Measurements from ENCODE around the gene IL13. TPM values are rescaled to one million over a fixed set of nuclear protein-coding genes. Genes with fewer than 3 reads are reported as not detected.

The IL13 gene
- polyA plus RNA-seq, 1 donor from 2014 or later, result 0.25 TPM

DNA sequence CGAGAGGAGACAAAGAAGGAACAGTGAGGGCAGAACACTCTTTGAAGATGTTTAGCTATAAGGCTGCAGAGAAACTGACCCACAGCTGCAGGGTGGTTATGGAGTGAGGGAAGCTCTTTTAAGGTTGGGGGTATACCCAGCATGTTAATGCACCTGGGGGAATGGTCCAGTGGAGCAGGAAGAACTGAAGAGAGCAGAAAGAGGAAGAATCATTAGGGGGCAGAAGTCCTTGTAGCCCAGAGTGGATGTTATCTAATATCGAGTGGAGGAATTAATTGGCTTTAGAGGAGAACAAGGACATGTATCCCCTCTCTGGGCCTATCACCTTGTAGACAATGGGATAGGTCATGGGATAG, 23.5 kb downstream of the IL13 start:
- Histone ChIP-seq H3K79me2 (replicated peaks; ENCODE audit: insufficient read depth, low read length) (no peaks in the 10 kb centered on the region), H3K9me3 (ENCODE audit: low read length) (no peaks in the 10 kb centered on the region), H3K9me2 (ENCODE audit: insufficient read depth, low read length) (no peaks in the 10 kb centered on the region), H3K4me2 (ENCODE audit: low read length) (no peak overlapping the region), H3K27me3 (ENCODE audit: insufficient read depth, low read depth, low read length) (no peaks in the 10 kb centered on the region), H3K4me3 (ENCODE audit: low read length) (no peak overlapping the region), H3K9ac (ENCODE audit: low read length) (no peak overlapping the region), H4K20me1 (ENCODE audit: insufficient read depth) (no peaks in the 10 kb centered on the region), H3K27ac (ENCODE audit: low read length) (no peak overlapping the region), H3F3A (ENCODE audit: insufficient read depth, low read length, poor library complexity, severe bottlenecking) (no peaks in the 10 kb centered on the region), H2AFZ (ENCODE audit: low read depth, low read length) (no peak overlapping the region), H3K36me3 (ENCODE audit: insufficient read depth, low read length) (no peaks in the 10 kb centered on the region)
- TF ChIP-seq EZH2 (IDR thresholded peaks at IDR 0.05; ENCODE audit: borderline replicate concordance, insufficient read depth, low read length, poor library complexity, severe bottlenecking), result no peak
- TF ChIP-seq, protein P1, sequence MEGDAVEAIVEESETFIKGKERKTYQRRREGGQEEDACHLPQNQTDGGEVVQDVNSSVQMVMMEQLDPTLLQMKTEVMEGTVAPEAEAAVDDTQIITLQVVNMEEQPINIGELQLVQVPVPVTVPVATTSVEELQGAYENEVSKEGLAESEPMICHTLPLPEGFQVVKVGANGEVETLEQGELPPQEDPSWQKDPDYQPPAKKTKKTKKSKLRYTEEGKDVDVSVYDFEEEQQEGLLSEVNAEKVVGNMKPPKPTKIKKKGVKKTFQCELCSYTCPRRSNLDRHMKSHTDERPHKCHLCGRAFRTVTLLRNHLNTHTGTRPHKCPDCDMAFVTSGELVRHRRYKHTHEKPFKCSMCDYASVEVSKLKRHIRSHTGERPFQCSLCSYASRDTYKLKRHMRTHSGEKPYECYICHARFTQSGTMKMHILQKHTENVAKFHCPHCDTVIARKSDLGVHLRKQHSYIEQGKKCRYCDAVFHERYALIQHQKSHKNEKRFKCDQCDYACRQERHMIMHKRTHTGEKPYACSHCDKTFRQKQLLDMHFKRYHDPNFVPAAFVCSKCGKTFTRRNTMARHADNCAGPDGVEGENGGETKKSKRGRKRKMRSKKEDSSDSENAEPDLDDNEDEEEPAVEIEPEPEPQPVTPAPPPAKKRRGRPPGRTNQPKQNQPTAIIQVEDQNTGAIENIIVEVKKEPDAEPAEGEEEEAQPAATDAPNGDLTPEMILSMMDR (IDR thresholded peaks at IDR 0.05; ENCODE audit: poor library complexity, severe bottlenecking), result no peak
- TF ChIP-seq POLR2AphosphoS5 (IDR thresholded peaks at IDR 0.05), result no peak
- TF ChIP-seq SMC3 (conservative IDR thresholded peaks at IDR 0.05; ENCODE audit: poor library complexity), result no peak
- TF ChIP-seq EP300 (conservative IDR thresholded peaks at IDR 0.05; ENCODE audit: poor library complexity, severe bottlenecking), result no peak
- TF ChIP-seq RAD21 (conservative IDR thresholded peaks at IDR 0.05), result no peak
- no peak for TF ChIP-seq MXI1 (conservative IDR thresholded peaks at IDR 0.05; ENCODE audit: poor library complexity, severe bottlenecking)
- TF ChIP-seq, protein P2, sequence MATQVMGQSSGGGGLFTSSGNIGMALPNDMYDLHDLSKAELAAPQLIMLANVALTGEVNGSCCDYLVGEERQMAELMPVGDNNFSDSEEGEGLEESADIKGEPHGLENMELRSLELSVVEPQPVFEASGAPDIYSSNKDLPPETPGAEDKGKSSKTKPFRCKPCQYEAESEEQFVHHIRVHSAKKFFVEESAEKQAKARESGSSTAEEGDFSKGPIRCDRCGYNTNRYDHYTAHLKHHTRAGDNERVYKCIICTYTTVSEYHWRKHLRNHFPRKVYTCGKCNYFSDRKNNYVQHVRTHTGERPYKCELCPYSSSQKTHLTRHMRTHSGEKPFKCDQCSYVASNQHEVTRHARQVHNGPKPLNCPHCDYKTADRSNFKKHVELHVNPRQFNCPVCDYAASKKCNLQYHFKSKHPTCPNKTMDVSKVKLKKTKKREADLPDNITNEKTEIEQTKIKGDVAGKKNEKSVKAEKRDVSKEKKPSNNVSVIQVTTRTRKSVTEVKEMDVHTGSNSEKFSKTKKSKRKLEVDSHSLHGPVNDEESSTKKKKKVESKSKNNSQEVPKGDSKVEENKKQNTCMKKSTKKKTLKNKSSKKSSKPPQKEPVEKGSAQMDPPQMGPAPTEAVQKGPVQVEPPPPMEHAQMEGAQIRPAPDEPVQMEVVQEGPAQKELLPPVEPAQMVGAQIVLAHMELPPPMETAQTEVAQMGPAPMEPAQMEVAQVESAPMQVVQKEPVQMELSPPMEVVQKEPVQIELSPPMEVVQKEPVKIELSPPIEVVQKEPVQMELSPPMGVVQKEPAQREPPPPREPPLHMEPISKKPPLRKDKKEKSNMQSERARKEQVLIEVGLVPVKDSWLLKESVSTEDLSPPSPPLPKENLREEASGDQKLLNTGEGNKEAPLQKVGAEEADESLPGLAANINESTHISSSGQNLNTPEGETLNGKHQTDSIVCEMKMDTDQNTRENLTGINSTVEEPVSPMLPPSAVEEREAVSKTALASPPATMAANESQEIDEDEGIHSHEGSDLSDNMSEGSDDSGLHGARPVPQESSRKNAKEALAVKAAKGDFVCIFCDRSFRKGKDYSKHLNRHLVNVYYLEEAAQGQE (IDR thresholded peaks at IDR 0.05; ENCODE audit: borderline replicate concordance), result no peak

DNA sequence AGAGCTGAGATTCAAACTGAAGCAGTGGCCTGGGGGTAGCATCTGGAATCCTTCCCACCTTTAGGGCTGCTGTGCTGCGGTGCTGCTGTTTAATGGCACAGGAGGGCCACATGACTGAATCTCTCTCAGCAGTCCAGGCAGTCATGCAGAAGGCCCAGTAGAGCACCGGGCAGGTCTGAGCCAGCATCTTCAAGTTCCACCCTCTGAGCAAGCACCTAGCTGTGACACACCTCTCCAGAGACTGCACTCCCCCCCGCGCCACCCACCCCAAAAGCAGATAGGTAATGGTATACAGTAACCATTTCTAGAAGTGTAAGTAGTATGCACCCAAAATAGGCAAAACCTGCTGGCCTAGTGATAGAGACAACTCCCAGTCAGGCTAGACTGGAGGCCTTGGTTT, 24.0 kb downstream of the IL13 start:
- H4K20me1 ChIP-seq (ENCODE audit: insufficient read depth), result no peaks in the 10 kb centered on the region
- H3K4me3 ChIP-seq (ENCODE audit: low read length), result no peak overlapping the region
- H2AFZ ChIP-seq (ENCODE audit: low read depth, low read length), result no peak overlapping the region
- H3K9ac ChIP-seq (ENCODE audit: low read length), result no peak overlapping the region
- no peaks in the 10 kb centered on the region for H3K27me3 ChIP-seq (ENCODE audit: insufficient read depth, low read depth, low read length)
- no peak for TF ChIP-seq RAD21 (conservative IDR thresholded peaks at IDR 0.05)
- no peak for TF ChIP-seq TAF1 (IDR thresholded peaks at IDR 0.05; ENCODE audit: low read depth)
- TF ChIP-seq, protein P2 (IDR thresholded peaks at IDR 0.05; ENCODE audit: borderline replicate concordance), result no peak
- TF ChIP-seq, protein P1 (IDR thresholded peaks at IDR 0.05; ENCODE audit: poor library complexity, severe bottlenecking), result no peak
- no peaks in the 10 kb centered on the region for H3F3A ChIP-seq (ENCODE audit: insufficient read depth, low read length, poor library complexity, severe bottlenecking)
- no peaks in the 10 kb centered on the region for H3K79me2 ChIP-seq (replicated peaks; ENCODE audit: insufficient read depth, low read length)
- H3K4me2 ChIP-seq (ENCODE audit: low read length), result no peak overlapping the region
- H3K36me3 ChIP-seq (ENCODE audit: insufficient read depth, low read length), result no peaks in the 10 kb centered on the region
- H3K27ac ChIP-seq (ENCODE audit: low read length), result no peak overlapping the region
- no peaks in the 10 kb centered on the region for H3K9me3 ChIP-seq (ENCODE audit: low read length)
- no peaks in the 10 kb centered on the region for H3K9me2 ChIP-seq (ENCODE audit: insufficient read depth, low read length)

Measured in neural cell (in vitro differentiated cells).